SK-N-SH (cell line): ENCODE measurements around the gene FBXO10.

ENCODE experiments used
- EP300 ChIP-seq, 2 experiments: IDR thresholded peaks; 2 replicates each; pipeline versions ENCODE4 v1.4.0 to v1.6.1; 2012; ENCODE audit warnings: borderline replicate concordance in 1 of 2, low read depth in 1 of 2, low read length in 1 of 2
- EZH2phosphoT487 ChIP-seq: fragments of 200-600 bp; sonication (generic); IDR thresholded peaks from 2 replicates; pipeline ENCODE4 v1.6.1; 2017; ENCODE audit warnings: low read depth, mixed run types, mild to moderate bottlenecking, antibody characterized with exemption, moderate library complexity, borderline replicate concordance
- FOSL2 ChIP-seq: IDR thresholded peaks from 2 replicates; pipeline ENCODE4 v1.4.0; 2012; ENCODE audit warnings: low read depth, mild to moderate bottlenecking, moderate library complexity, borderline replicate concordance
- GABPA ChIP-seq: IDR thresholded peaks from 2 replicates; pipeline ENCODE4 v1.4.0; 2012; ENCODE audit warnings: low read depth, mild to moderate bottlenecking
- RFX5 ChIP-seq: IDR thresholded peaks from 2 replicates; pipeline ENCODE4 v1.6.1; 2012; ENCODE audit warnings: mild to moderate bottlenecking, improper control_type of control experiment, low read length
- TAF1 ChIP-seq: IDR thresholded peaks from 2 replicates; pipeline ENCODE4 v1.6.1; 2012; ENCODE audit warnings: low read depth, mild to moderate bottlenecking, low read length, moderate library complexity, borderline replicate concordance
- YY1 ChIP-seq: IDR thresholded peaks from 2 replicates; pipeline ENCODE4 v1.4.0; 2012; ENCODE audit warnings: low read depth, mild to moderate bottlenecking
- TF ChIP-seq, protein P1 (sequence below): fragments of 200-600 bp; sonication (generic); IDR thresholded peaks from 2 replicates; pipeline ENCODE4 v1.6.1; 2017; ENCODE audit warnings: antibody characterized with exemption, mild to moderate bottlenecking, moderate library complexity
- TF ChIP-seq, protein P2 (sequence below): IDR thresholded peaks from 2 replicates; pipeline ENCODE4 v1.4.0; 2012; ENCODE audit warnings: low read depth
- TF ChIP-seq, protein P3 (sequence below): fragments of 150-350 bp; IDR thresholded peaks from 2 replicates; pipeline ENCODE4 v1.6.1; 2017; ENCODE audit warnings: antibody characterized with exemption, low read length, low read depth, borderline replicate concordance

GRCh38 chr9:37611014-37611413, 34.8 kb upstream of the FBXO10 start:
- TF ChIP-seq EP300 (IDR thresholded peaks at IDR 0.05; ENCODE audit: borderline replicate concordance in 1 of 2, low read depth in 1 of 2, low read length in 1 of 2) (no peak), EZH2phosphoT487 (no peak), TAF1 (no peak), YY1 (no peak), FOSL2 (no peak), RFX5 (no peak), GABPA (no peak)
- TF ChIP-seq, protein P1, sequence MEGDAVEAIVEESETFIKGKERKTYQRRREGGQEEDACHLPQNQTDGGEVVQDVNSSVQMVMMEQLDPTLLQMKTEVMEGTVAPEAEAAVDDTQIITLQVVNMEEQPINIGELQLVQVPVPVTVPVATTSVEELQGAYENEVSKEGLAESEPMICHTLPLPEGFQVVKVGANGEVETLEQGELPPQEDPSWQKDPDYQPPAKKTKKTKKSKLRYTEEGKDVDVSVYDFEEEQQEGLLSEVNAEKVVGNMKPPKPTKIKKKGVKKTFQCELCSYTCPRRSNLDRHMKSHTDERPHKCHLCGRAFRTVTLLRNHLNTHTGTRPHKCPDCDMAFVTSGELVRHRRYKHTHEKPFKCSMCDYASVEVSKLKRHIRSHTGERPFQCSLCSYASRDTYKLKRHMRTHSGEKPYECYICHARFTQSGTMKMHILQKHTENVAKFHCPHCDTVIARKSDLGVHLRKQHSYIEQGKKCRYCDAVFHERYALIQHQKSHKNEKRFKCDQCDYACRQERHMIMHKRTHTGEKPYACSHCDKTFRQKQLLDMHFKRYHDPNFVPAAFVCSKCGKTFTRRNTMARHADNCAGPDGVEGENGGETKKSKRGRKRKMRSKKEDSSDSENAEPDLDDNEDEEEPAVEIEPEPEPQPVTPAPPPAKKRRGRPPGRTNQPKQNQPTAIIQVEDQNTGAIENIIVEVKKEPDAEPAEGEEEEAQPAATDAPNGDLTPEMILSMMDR = no peak
- TF ChIP-seq, protein P2, sequence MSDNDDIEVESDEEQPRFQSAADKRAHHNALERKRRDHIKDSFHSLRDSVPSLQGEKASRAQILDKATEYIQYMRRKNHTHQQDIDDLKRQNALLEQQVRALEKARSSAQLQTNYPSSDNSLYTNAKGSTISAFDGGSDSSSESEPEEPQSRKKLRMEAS = no peak
- TF ChIP-seq, protein P3, sequence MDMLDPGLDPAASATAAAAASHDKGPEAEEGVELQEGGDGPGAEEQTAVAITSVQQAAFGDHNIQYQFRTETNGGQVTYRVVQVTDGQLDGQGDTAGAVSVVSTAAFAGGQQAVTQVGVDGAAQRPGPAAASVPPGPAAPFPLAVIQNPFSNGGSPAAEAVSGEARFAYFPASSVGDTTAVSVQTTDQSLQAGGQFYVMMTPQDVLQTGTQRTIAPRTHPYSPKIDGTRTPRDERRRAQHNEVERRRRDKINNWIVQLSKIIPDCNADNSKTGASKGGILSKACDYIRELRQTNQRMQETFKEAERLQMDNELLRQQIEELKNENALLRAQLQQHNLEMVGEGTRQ = no peak
